Measurements from ENCODE around the gene CDAN1. TPM values are rescaled to one million over a fixed set of nuclear protein-coding genes. Genes with fewer than 3 reads are reported as not detected.
"Not testable (repeated sequence)": the region's sequence is repeated elsewhere in the genome, so short reads cannot be mapped to it uniquely, and the experiment has no call there.

CDAN1 gene
- total RNA-seq, 6 experiments from 2014 or later, result 12.4 to 17.7 (median 16.0) TPM

GRCh38 chr15:42772901-42773300 is 36.0 kb upstream of the CDAN1 start:
- Mint-ChIP-seq H3K4me3 (no peak overlapping the region), H3K27ac (no peak overlapping the region), H3K27me3 (ENCODE audit: insufficient read depth) (no peaks in the 10 kb centered on the region; the same call in 1 of the 2 replicates), H3K36me3 (ENCODE audit: low read depth) (peaks cover 10% of the 10 kb centered on the region), H3K9me3 (no peaks in the 10 kb centered on the region), H3K4me1 (ENCODE audit: low read depth) (no peaks in the 10 kb centered on the region)
- no peak for TF ChIP-seq CTCF (IDR thresholded peaks at IDR 0.05)
- no peak for DNase-seq

GRCh38 chr15:42772144-42772543 is 35.2 kb upstream of the CDAN1 start:
- peaks cover 14% of the 10 kb centered on the region for H3K36me3 Mint-ChIP-seq (ENCODE audit: low read depth)
- H3K27ac Mint-ChIP-seq, result no peak overlapping the region
- H3K27me3 Mint-ChIP-seq (ENCODE audit: insufficient read depth), result no peaks in the 10 kb centered on the region; the same call in 1 of the 2 replicates
- peaks cover 2% of the 10 kb centered on the region; the same call in 1 of the 2 replicates for H3K9me3 Mint-ChIP-seq
- no peak for DNase-seq
- TF ChIP-seq CTCF (IDR thresholded peaks at IDR 0.05), result no peak
- H3K4me3 Mint-ChIP-seq, result no peak overlapping the region
- H3K4me1 Mint-ChIP-seq (ENCODE audit: low read depth), result no peaks in the 10 kb centered on the region

DNA sequence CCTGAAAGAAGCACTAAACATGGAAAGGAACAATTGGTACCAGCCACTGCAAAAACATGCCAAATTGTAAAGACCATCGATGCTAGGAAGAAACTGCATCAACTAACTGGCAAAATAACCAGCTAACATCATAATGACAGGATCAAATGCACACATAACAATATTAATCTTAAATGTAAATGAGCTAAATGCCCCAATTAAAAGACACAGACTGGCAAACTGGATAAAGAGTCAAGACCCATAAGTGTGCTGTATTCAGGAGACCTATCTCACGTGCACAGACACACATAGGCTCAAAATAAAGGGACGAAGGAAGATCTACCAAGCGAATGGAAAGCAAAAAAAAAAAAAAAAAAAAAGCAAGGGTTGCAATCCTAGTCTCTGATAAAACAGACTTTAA is 29.2 kb upstream of the CDAN1 start:
- peaks cover 48% of the 10 kb centered on the region for H3K36me3 Mint-ChIP-seq (ENCODE audit: low read depth)
- H3K4me1 Mint-ChIP-seq (ENCODE audit: low read depth); H3K27me3 Mint-ChIP-seq (ENCODE audit: insufficient read depth); H3K27ac Mint-ChIP-seq; DNase-seq; H3K4me3 Mint-ChIP-seq: not testable (repeated sequence)
- peaks cover 24% of the 10 kb centered on the region for H3K9me3 Mint-ChIP-seq

DNA sequence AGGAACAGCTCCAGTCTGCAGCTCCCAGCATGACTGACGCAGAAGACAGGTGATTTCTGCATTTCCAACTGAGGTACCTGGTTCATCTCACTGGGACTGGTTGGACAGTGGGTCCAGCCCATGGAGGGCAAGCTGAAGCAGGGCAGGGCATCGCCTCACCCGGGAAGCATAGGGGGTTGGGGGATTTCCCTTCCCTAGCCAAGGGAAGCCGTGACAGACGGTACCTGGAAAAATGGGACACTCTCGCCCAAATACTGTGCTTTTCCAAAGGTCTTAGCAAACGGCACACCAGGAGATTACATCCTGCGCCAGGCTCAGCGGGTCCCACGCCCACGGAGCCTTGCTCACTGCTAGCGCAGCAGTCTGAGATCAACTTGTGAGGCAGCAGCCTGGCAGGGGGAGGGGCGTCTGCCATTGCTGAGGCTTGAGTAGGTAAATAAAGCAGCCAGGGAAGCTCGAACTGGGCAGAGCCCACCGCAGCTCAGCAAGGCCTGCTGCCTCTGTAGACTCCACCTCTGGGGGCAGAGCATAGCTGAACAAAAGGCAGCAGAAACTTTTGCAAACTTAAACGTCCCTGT is 27.3 kb upstream of the CDAN1 start:
- H3K4me1 Mint-ChIP-seq (ENCODE audit: low read depth); H3K4me3 Mint-ChIP-seq; DNase-seq; H3K27ac Mint-ChIP-seq; H3K27me3 Mint-ChIP-seq (ENCODE audit: insufficient read depth): not testable (repeated sequence)
- Mint-ChIP-seq H3K9me3 (peaks cover 33% of the 10 kb centered on the region), H3K36me3 (ENCODE audit: low read depth) (peaks cover 50% of the 10 kb centered on the region)

DNA sequence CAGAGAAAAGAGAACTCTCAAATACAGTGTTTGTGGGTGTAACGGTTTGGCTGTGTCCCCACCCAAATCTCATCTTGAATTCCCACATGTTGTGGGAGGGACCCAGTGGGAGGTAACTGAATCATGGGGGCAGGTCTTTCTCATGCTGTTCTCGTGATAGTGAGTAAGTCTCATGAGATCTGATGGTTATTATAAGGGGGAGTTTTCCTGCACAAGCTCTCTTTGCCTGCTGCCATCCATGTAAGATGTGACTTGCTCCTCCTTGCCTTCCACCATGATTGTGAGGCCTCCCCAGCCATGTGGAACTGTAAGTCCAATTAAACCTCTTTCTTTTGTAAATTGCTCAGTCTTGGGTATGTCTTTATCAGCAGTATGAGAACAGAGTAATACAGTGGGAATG is 24.9 kb upstream of the CDAN1 start:
- Mint-ChIP-seq H3K9me3 (peaks cover 27% of the 10 kb centered on the region), H3K36me3 (ENCODE audit: low read depth) (peaks cover 40% of the 10 kb centered on the region)
- H3K27me3 Mint-ChIP-seq (ENCODE audit: insufficient read depth); H3K27ac Mint-ChIP-seq; DNase-seq; H3K4me1 Mint-ChIP-seq (ENCODE audit: low read depth); H3K4me3 Mint-ChIP-seq: not testable (repeated sequence)

DNA sequence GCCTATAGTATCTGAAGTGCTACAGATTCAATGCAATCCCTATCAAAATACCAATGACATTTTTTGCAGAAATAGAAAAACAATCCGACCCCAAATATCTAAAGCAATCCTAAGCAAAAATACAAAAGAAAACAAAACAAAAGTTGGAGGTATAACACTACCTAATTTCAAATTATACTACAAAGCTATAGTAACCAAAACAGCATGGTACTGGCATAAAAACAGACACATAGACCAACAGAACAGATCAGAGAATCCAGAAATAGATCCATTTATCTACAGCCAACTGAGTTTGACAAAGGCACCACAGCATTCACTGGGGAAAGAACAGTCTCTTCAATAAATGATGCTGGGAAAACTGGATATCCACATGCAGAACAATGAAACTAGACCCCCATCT is 23.8 kb upstream of the CDAN1 start:
- peaks cover 32% of the 10 kb centered on the region for H3K36me3 Mint-ChIP-seq (ENCODE audit: low read depth)

DNA sequence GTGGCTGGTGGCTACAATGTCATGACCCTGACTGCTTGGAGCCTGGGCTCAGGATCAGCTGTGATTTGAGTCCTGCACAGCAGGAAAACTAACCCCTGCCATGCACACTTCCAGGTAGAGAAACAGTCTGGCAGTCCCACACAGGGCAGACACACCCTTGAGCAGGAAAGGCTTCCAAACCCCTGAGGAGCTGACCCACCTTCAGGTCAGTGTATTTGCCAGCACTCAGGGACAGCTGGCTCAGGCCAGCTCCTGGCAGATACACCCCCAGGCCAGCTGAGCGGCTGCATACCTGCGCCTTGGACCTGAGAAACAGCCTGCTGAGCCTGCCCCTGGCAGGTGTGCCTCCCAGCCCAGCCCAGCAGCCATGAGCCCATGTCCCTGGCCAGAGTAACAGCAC is 22.2 kb upstream of the CDAN1 start:
- Mint-ChIP-seq H3K4me1 (ENCODE audit: low read depth) (no peaks in the 10 kb centered on the region), H3K4me3 (no peak overlapping the region), H3K27me3 (ENCODE audit: insufficient read depth) (no peaks in the 10 kb centered on the region), H3K36me3 (ENCODE audit: low read depth) (peaks cover 26% of the 10 kb centered on the region), H3K27ac (no peak overlapping the region), H3K9me3 (peaks cover 24% of the 10 kb centered on the region)
- DNase-seq, result no peak
- no peak for TF ChIP-seq CTCF (IDR thresholded peaks at IDR 0.05)

More for the DNA sequence above, 23.8 kb upstream of the CDAN1 start:
- DNase-seq, result no peak
- H3K4me3 Mint-ChIP-seq, result no peak overlapping the region
- H3K4me1 Mint-ChIP-seq (ENCODE audit: low read depth), result no peaks in the 10 kb centered on the region
- no peak for TF ChIP-seq CTCF (IDR thresholded peaks at IDR 0.05)
- H3K27me3 Mint-ChIP-seq (ENCODE audit: insufficient read depth), result no peaks in the 10 kb centered on the region
- H3K9me3 Mint-ChIP-seq, result peaks cover 24% of the 10 kb centered on the region
- H3K27ac Mint-ChIP-seq, result no peak overlapping the region

Measured in HFFc6 (cell line).